ENCODE results near the gene ABLIM1. TPM values are rescaled to one million over a fixed set of nuclear protein-coding genes. Genes with fewer than 3 reads are reported as not detected.

The ABLIM1 gene
- total RNA-seq, 1 donor from 2014 or later = 103 TPM

DNA sequence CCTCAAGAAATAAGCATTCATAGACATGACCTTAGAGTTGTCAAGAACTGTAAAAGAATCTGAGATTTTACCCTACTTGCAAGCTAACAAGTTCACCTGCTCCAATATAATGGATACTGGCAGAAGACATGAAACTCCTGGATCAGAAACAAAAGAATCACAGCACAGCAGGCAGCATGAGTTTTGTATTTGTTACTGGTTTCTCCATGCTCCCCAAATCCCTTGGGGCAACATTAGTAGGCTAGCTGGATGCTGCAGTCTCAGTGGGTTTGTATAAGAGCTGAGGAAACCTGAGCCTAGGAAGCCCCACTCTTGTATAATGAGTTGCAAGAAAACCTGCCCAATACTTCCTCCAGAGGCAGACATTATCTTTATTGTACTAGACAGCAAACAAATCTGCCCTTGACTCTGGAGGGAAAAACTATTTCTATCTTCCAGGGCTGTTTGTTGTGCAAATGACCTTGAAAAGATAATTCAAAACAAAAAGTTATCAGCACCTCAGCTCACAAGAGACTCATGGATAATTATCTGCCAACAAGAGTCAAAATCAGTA is 64.8 kb downstream of the ABLIM1 start:
- no peak for DNase-seq (ENCODE audit: low spot score)

DNA sequence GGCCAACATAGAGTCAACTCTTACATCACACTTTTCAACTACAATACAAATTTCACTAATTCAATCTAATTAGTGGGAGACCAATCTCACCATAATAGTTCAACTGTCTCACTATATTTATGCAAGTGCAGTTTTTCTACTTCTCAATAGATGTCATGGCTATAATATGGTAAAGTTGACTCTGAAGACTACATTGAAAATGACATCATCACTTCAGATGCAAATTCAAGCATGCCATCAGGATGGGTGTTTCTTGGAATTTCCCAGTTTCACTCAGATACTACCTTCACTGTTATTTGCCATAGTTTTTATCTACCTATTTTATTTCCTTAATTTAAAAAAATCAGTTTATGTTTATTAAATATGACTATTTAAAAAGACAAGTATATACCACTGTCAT is 67.1 kb downstream of the ABLIM1 start:
- DNase-seq (ENCODE audit: low spot score) = no peak

DNA sequence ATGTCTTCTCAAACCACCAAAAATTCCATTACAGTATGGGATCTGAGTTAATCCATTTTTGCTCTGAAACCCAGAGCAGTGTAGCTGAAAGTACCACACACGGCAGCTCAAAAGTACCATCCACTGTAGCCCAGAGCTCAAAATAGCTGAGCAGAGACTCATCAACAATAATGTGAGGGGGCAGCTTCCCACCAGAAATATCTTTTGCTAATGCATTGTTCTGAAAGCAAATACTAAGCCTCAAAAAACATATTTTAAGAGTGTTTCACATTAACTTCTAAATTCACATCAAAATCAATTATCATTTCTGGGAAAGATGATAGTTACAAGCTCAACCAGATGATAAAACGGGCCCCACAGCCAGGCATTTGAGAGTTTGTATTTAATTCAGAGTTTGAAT is 73.7 kb downstream of the ABLIM1 start:
- DNase-seq (ENCODE audit: low spot score) = no peak

- DNase-seq (ENCODE audit: low spot score) = no peak
Observed at GRCh38 chr10:114581071-114581470, 77.0 kb downstream of the ABLIM1 start.

GRCh38 chr10:114577133-114577532 is 80.9 kb downstream of the ABLIM1 start:
- DNase-seq (ENCODE audit: low spot score) = no peak

DNA sequence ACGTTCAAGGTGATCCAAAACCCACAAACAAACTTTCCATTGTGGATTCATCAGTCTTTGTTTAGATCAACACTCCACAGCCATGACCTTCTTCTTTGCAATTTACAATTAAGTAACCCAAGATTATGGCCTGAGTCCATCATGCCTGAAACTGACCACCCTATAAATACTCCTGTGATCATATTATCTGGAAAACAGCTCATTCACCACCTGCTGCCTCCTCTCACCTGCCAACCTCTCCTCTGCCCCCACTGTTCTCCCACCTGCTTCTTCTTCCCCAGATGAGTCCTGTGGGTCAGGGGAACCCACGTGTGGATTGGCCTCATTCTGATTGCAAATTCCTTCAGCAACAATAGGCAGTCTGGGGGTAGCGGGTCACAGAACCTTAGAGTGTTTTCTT is 81.4 kb downstream of the ABLIM1 start:
- no peak for DNase-seq (ENCODE audit: low spot score)

DNA sequence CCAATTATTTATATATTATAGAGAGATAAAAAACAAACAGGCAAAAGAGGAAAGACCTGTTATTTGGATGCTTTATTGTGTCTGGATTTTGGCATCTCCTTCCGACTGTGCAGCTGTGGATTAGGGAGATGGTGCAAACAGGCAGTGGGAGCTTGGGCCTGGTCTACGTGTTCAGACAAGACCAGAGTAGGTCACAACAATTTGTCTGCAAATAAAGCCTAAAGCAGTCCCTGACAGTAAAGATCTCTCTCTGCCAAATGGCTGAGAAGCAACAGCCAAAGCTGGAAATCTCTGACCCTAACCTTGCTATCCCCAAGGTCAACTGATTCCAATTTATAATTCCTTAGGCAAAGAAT is 82.0 kb downstream of the ABLIM1 start:
- no peak for DNase-seq (ENCODE audit: low spot score)

- no peak for DNase-seq (ENCODE audit: low spot score)
Observed at GRCh38 chr10:114575417-114576131, 82.5 kb downstream of the ABLIM1 start.

- DNase-seq (ENCODE audit: low spot score) = no peak
Observed at GRCh38 chr10:114573330-114574045, 84.6 kb downstream of the ABLIM1 start.

- DNase-seq (ENCODE audit: low spot score) = no peak
Observed at GRCh38 chr10:114571316-114571999, 86.6 kb downstream of the ABLIM1 start.

DNA sequence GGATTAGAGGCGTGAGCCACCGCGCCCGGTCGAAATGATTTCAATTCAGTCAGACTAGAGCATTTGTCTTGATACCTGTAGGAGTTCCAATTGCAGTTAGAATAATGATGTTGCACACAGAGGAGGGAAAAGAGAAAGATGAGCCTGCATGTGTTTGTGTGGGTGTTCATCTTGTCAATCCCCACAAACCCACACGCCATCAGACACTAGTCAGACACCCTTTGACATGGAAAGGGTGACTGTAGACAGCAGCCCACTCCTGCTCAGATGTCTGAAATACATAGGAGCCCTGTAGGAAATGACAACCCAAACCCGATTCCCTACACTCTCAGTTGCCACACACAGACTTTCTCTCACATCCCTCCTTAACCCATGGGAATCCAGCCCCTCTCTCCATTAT is 92.0 kb downstream of the ABLIM1 start:
- DNase-seq (ENCODE audit: low spot score) = no peak

DNA sequence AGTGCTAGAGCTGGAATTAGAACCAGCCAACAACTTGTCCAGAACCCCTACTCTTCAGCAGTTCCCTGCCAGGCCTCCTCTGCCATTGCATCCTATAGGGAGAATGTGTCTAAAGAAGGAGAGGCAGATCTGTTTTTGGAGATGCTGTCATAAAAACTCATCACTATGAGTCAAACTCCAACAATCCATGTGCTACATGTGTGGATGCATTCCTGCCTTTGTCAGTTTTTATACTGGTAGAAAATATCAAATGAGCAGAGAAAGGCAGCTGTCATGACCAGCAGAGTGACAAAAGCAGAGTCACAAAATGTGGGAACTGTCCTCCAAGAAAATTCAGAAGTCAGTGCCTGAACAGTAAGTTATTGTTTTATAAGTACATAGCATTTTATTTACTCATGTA is 93.0 kb downstream of the ABLIM1 start:
- no peak for DNase-seq (ENCODE audit: low spot score)

- DNase-seq (ENCODE audit: low spot score) = no peak
Observed at GRCh38 chr10:114561008-114561523, 97.0 kb downstream of the ABLIM1 start.

GRCh38 chr10:114560144-114560543 is 97.9 kb downstream of the ABLIM1 start:
- DNase-seq (ENCODE audit: low spot score) = no peak

DNA sequence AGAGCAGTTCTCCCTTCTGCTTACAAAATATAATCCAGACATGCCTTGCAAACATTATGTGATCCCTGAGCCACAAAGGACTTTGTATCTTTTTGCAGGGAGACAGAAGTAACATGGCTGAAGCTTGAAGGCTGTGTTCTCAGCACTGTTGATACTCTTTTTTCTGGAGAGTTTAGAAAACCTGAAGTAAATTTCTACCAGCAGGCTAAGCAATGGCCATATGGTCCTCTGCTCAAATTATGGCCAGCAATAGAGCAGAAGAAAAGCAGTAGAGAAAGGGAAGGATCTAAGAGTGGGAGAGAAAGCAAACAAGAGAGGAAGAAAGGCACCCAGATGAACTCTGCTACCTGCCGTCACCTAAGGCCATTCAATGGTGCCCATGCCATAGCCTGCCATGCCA is 98.4 kb downstream of the ABLIM1 start:
- no peak for DNase-seq (ENCODE audit: low spot score)

GRCh38 chr10:114557854-114558253 is 100.2 kb downstream of the ABLIM1 start:
- no peak for DNase-seq (ENCODE audit: low spot score)

DNA sequence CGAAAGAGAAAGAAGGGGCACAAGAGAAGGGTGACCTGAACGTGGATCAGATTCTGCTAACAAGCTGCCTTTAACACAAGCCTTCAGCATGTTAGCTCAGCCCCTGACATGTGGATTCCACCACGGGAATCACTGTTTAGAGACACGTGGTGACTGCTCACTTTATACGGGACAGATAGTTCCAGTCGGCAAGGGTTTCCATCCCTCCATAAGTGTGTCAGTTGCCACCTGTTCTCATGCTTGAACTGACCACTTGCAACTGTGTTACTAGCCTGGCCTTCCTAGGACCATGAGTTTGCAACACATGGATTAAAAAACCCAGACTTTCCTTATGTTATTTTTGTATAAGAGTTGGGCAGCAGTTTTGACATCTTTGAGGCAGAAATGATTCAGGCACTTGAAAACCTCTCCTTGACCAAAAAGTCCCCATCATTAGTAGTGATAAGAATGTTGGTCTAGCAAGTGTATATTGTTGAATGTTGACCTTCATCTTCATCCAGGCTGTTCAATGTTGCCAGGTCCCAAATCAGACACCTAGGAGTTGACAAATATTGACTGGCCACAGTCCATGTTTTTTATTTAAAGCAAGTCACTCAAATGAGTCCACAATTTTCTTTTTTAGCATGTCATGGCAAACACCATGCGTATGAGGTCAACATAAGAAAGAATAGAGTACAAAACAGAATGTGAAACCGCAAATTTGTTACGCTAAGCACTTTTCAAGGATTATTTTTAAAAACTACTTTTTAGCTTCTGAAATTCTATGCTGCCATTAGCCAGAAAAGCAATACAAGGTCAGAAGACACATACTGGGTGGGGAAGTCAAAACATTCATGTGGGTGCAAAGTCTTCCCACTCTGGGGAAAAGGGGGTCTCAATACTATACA is 101.6 kb downstream of the ABLIM1 start:
- DNase-seq (ENCODE audit: low spot score) = no peak

GRCh38 chr10:114553436-114553835 is 104.6 kb downstream of the ABLIM1 start:
- no peak for DNase-seq (ENCODE audit: low spot score)

- DNase-seq (ENCODE audit: low spot score) = no peak
Observed at GRCh38 chr10:114552050-114552449, 106.0 kb downstream of the ABLIM1 start.

- DNase-seq (ENCODE audit: low spot score) = no peak
Observed at GRCh38 chr10:114551636-114551972, 106.5 kb downstream of the ABLIM1 start.
